ENCODE measurements around the gene MICAL3.

DNA sequence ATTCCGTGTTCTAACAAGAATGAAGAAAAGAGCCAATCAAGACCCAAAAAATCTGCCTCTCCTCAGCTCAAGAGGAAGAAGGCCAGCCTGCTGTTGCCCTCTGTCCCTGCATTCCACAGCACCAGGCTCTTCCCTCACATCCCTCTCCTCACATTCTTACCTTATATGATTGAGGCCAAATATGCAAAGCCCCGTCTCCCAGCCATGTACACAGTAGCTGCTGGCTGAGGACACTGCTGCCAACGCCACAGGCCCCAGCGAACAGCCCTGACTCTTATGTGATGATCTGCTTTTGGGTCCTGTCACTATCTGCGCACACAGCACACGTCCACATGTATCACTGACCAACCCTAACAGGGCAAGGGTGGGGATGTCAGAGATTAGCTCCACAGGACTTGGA, 60.2 kb downstream of the MICAL3 start:
- TF ChIP-seq, protein P1, sequence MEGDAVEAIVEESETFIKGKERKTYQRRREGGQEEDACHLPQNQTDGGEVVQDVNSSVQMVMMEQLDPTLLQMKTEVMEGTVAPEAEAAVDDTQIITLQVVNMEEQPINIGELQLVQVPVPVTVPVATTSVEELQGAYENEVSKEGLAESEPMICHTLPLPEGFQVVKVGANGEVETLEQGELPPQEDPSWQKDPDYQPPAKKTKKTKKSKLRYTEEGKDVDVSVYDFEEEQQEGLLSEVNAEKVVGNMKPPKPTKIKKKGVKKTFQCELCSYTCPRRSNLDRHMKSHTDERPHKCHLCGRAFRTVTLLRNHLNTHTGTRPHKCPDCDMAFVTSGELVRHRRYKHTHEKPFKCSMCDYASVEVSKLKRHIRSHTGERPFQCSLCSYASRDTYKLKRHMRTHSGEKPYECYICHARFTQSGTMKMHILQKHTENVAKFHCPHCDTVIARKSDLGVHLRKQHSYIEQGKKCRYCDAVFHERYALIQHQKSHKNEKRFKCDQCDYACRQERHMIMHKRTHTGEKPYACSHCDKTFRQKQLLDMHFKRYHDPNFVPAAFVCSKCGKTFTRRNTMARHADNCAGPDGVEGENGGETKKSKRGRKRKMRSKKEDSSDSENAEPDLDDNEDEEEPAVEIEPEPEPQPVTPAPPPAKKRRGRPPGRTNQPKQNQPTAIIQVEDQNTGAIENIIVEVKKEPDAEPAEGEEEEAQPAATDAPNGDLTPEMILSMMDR (IDR thresholded peaks at IDR 0.05; ENCODE audit: low read length) = no peak
- TF ChIP-seq EZH2 (IDR thresholded peaks at IDR 0.05; ENCODE audit: borderline replicate concordance, low read length) = no peak
